CD4-positive, alpha-beta T cell treated with Interleukin-15 for 1 hour (primary cell): ENCODE results near the gene RTTN.
"Not testable (repeated sequence)": the region's sequence is repeated elsewhere in the genome, so short reads cannot be mapped to it uniquely, and the experiment has no call there.

Source experiments
- DNase-seq: peaks from one replicate; pipeline ENCODE4 v3.0.0-alpha.2; 2020

Gene RTTN

GRCh38 chr18:69975294-69975693, 230.2 kb downstream of the RTTN start:
- DNase-seq: not testable (repeated sequence)

- DNase-seq: no peak
Observed at GRCh38 chr18:69974365-69974764, 231.1 kb downstream of the RTTN start.

- DNase-seq: no peak
Observed at GRCh38 chr18:69969491-69969890, 236.0 kb downstream of the RTTN start.

- peak; percentile 32 for DNase-seq
Observed at GRCh38 chr18:69968039-69968438, 237.4 kb downstream of the RTTN start.

GRCh38 chr18:69963196-69963595, 242.3 kb downstream of the RTTN start:
- DNase-seq: no peak

- no peak for DNase-seq
Observed at GRCh38 chr18:69961718-69962117, 243.8 kb downstream of the RTTN start.

GRCh38 chr18:69958422-69958821, 247.1 kb downstream of the RTTN start:
- DNase-seq: peak; percentile 30

GRCh38 chr18:69957747-69958146, 247.7 kb downstream of the RTTN start:
- no peak for DNase-seq

GRCh38 chr18:69956665-69957620, 248.5 kb downstream of the RTTN start:
- DNase-seq: no peak

GRCh38 chr18:69956057-69956456, 249.4 kb downstream of the RTTN start:
- no peak for DNase-seq

GRCh38 chr18:69954719-69955480, 250.6 kb downstream of the RTTN start:
- no peak for DNase-seq

- DNase-seq: no peak
Observed at GRCh38 chr18:69953191-69953590, 252.3 kb downstream of the RTTN start.
